ENCODE results near the gene PSME4. TPM values are rescaled to one million over a fixed set of nuclear protein-coding genes. Genes with fewer than 3 reads are reported as not detected.
A peak's percentile ranks its signal among the peaks of the same experiment; 100 is the strongest.

PSME4 gene
- total RNA-seq, 2 donors from 2014 or later = 37.0 to 65.7 TPM

- Histone ChIP-seq H3K9me3 (no peaks in the 10 kb centered on the region), H3K4me1 (replicated peaks) (no peaks in the 10 kb centered on the region), H3K36me3 (no peaks in the 10 kb centered on the region), H3K27ac (no peak overlapping the region), H3K4me3 (no peak overlapping the region), H3K27me3 (replicated peaks; ENCODE audit: insufficient read depth) (no peaks in the 10 kb centered on the region)
- intact Hi-C loops (cut with DNase I) = no loop called here
- WGBS = 92% methylated on average over 8 of the region's 8 CpGs
- DNase-seq (ENCODE audit: low spot score) = no peak
- TF ChIP-seq CTCF (IDR thresholded peaks at IDR 0.05) = no peak
- no peak for TF ChIP-seq POLR2A (IDR thresholded peaks at IDR 0.05)
- TF ChIP-seq POLR2AphosphoS5 (IDR thresholded peaks at IDR 0.05) = no peak
These were observed 24.3 kb upstream of the PSME4 start for GRCh38 chr2:53994818-53995808.

GRCh38 chr2:53991948-53992347, 21.2 kb upstream of the PSME4 start:
- H3K36me3 ChIP-seq = no peaks in the 10 kb centered on the region
- H3K9me3 ChIP-seq = no peaks in the 10 kb centered on the region
- TF ChIP-seq POLR2A (IDR thresholded peaks at IDR 0.05) = no peak
- no peak for TF ChIP-seq CTCF (IDR thresholded peaks at IDR 0.05)
- TF ChIP-seq POLR2AphosphoS5 (IDR thresholded peaks at IDR 0.05) = no peak
- DNase-seq (ENCODE audit: low spot score) = no peak
- no peaks in the 10 kb centered on the region for H3K27me3 ChIP-seq (replicated peaks; ENCODE audit: insufficient read depth)
- H3K4me1 ChIP-seq (replicated peaks) = no peaks in the 10 kb centered on the region
- intact Hi-C loops (cut with DNase I) = no loop called here
- H3K4me3 ChIP-seq = no peak overlapping the region
- no peak overlapping the region for H3K27ac ChIP-seq

GRCh38 chr2:53989210-53989862, 18.5 kb upstream of the PSME4 start:
- intact Hi-C loops (cut with DNase I) = no loop called here
- TF ChIP-seq POLR2AphosphoS5 (IDR thresholded peaks at IDR 0.05) = no peak
- TF ChIP-seq CTCF (IDR thresholded peaks at IDR 0.05) = no peak
- TF ChIP-seq POLR2A (IDR thresholded peaks at IDR 0.05) = no peak
- no peak overlapping the region for H3K27ac ChIP-seq

GRCh38 chr2:53987336-53987921, 16.6 kb upstream of the PSME4 start:
- no peak for TF ChIP-seq CTCF (IDR thresholded peaks at IDR 0.05)
- peak; percentile 44 for TF ChIP-seq POLR2AphosphoS5 (IDR thresholded peaks at IDR 0.05)
- peak overlapping the region; percentile 35 to 57 for H3K27ac ChIP-seq
- H3K4me1 ChIP-seq (replicated peaks) = no peaks in the 10 kb centered on the region
- no peaks in the 10 kb centered on the region for H3K9me3 ChIP-seq
- H3K27me3 ChIP-seq (replicated peaks; ENCODE audit: insufficient read depth) = no peaks in the 10 kb centered on the region
- no peak overlapping the region for H3K4me3 ChIP-seq
- 9% methylated on average over 1 of the region's 1 CpG for WGBS
- DNase-seq (ENCODE audit: low spot score) = peak; percentile 12
- H3K36me3 ChIP-seq = no peaks in the 10 kb centered on the region
- intact Hi-C loops (cut with DNase I) = no loop called here

More at GRCh38 chr2:53989210-53989862, 18.5 kb upstream of the PSME4 start:
- H3K4me3 ChIP-seq = no peak overlapping the region
- H3K27me3 ChIP-seq (replicated peaks; ENCODE audit: insufficient read depth) = no peaks in the 10 kb centered on the region
- H3K4me1 ChIP-seq (replicated peaks) = no peaks in the 10 kb centered on the region
- H3K36me3 ChIP-seq = no peaks in the 10 kb centered on the region
- DNase-seq (ENCODE audit: low spot score) = no peak
- no peaks in the 10 kb centered on the region for H3K9me3 ChIP-seq
- WGBS = 59% methylated on average over 2 of the region's 2 CpGs

Data from prostate gland (tissue), 2 donors.